ENCODE data around the gene OR10P1. TPM values are rescaled to one million over a fixed set of nuclear protein-coding genes. Genes with fewer than 3 reads are reported as not detected.

The OR10P1 gene
- total and polyA plus RNA-seq, 10 of the 15 experiments (the other 5 are each of a cell fraction or from before 2014, with no cell fraction given) = not detected

- TF ChIP-seq ZBTB11 (CRISPR knock-in tag; IDR thresholded peaks at IDR 0.05) = no peak
- TF ChIP-seq USF2 (IDR thresholded peaks at IDR 0.05; ENCODE audit: borderline replicate concordance, low read depth, low read length) = no peak
- no peak for TF ChIP-seq STAT1 (conservative IDR thresholded peaks at IDR 0.05)
Observed at GRCh38 chr12:55636116-55636655, 506 bp upstream of the OR10P1 start (continued).

DNA sequence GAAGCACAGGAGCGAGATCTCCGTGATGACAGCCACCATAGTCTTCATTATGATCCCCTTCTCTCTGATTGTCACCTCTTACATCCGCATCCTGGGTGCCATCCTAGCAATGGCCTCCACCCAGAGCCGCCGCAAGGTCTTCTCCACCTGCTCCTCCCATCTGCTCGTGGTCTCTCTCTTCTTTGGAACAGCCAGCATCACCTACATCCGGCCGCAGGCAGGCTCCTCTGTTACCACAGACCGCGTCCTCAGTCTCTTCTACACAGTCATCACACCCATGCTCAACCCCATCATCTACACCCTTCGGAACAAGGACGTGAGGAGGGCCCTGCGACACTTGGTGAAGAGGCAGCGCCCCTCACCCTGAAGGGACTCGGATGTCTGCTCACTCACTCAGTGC is 775 bp downstream of the OR10P1 start:
- intact Hi-C loops (cut with micrococcal nuclease; ENCODE audit: unreplicated experiment) = no loop called here
- SMC1A ChIA-PET (ENCODE audit: uncharacterized antibody, unreplicated experiment) = no interaction called here
- FAIRE-seq (no peak), DNase-seq (ENCODE audit: low read depth, low spot score) (no peak), ATAC-seq (peak; percentile 21; the same call in 1 of the 3 replicates)
- RAD21 ChIA-PET (ENCODE audit: unreplicated experiment) = no interaction called here
- H3K9me3 ChIP-seq (replicated peaks; ENCODE audit: control insufficient read depth, insufficient read depth, low read length) = no peaks in the 10 kb centered on the region
- 66% methylated on average over 15 of the region's 15 CpGs for WGBS (ENCODE audit: insufficient coverage, insufficient replicate concordance, low lambda C conversion rate, missing lambda C conversion rate)
- no peak overlapping the region for H3K27ac ChIP-seq (ENCODE audit: control insufficient read depth, insufficient read depth)
- POLR2A ChIA-PET = no interaction called here
- H3K36me3 ChIP-seq (ENCODE audit: control insufficient read depth in 2 of 2, insufficient read depth in 2 of 2, low read length in 1 of 2) = no peaks in the 10 kb centered on the region
- H3K27me3 ChIP-seq (replicated peaks in 1 of 2; ENCODE audit: control insufficient read depth in 2 of 2, insufficient read depth in 2 of 2, low read length in 1 of 2) = no peaks in the 10 kb centered on the region; a peak in 1 of 4 replicates
- peaks cover 7% of the 10 kb centered on the region for H3K4me1 ChIP-seq (ENCODE audit: control insufficient read depth, insufficient read depth, low read length)
- BruUV-seq (replicated peaks) = no TSS peak
- no peak overlapping the region for H3K4me3 ChIP-seq
- H4K20me1 ChIP-seq (ENCODE audit: control insufficient read depth, insufficient read depth) = no peaks in the 10 kb centered on the region
- H3K79me2 ChIP-seq (ENCODE audit: control insufficient read depth, insufficient read depth, low read length) = no peaks in the 10 kb centered on the region
- CTCF ChIA-PET = interaction anchor here (1.5 kb wide), 1 partner anchor 645 kb away, joined by 3 read pairs; no protein-coding TSS in a partner anchor
- no peak overlapping the region for H3K9ac ChIP-seq (ENCODE audit: control insufficient read depth, insufficient read depth, low read length)
- H3K4me2 ChIP-seq (ENCODE audit: control insufficient read depth, insufficient read depth) = no peak overlapping the region
- no peak overlapping the region for H2AFZ ChIP-seq (ENCODE audit: control insufficient read depth, low read depth, low read length)
- in situ Hi-C loops (cut with MboI) = no loop called here
- TF ChIP-seq KAT2A (conservative IDR thresholded peaks at IDR 0.05; ENCODE audit: control insufficient read depth, low read depth, low read length) (no peak), CREB1 (IDR thresholded peaks at IDR 0.05; ENCODE audit: low read depth) (no peak), BHLHE40 (IDR thresholded peaks at IDR 0.05; ENCODE audit: borderline replicate concordance in 1 of 2, low read depth in 2 of 2, low read length in 1 of 2) (no peak), EP300 (IDR thresholded peaks at IDR 0.05; ENCODE audit: borderline replicate concordance in 1 of 2, control insufficient read depth in 1 of 2, low read depth in 2 of 2, low read length in 2 of 2) (no peak)
- TF ChIP-seq, protein P1, sequence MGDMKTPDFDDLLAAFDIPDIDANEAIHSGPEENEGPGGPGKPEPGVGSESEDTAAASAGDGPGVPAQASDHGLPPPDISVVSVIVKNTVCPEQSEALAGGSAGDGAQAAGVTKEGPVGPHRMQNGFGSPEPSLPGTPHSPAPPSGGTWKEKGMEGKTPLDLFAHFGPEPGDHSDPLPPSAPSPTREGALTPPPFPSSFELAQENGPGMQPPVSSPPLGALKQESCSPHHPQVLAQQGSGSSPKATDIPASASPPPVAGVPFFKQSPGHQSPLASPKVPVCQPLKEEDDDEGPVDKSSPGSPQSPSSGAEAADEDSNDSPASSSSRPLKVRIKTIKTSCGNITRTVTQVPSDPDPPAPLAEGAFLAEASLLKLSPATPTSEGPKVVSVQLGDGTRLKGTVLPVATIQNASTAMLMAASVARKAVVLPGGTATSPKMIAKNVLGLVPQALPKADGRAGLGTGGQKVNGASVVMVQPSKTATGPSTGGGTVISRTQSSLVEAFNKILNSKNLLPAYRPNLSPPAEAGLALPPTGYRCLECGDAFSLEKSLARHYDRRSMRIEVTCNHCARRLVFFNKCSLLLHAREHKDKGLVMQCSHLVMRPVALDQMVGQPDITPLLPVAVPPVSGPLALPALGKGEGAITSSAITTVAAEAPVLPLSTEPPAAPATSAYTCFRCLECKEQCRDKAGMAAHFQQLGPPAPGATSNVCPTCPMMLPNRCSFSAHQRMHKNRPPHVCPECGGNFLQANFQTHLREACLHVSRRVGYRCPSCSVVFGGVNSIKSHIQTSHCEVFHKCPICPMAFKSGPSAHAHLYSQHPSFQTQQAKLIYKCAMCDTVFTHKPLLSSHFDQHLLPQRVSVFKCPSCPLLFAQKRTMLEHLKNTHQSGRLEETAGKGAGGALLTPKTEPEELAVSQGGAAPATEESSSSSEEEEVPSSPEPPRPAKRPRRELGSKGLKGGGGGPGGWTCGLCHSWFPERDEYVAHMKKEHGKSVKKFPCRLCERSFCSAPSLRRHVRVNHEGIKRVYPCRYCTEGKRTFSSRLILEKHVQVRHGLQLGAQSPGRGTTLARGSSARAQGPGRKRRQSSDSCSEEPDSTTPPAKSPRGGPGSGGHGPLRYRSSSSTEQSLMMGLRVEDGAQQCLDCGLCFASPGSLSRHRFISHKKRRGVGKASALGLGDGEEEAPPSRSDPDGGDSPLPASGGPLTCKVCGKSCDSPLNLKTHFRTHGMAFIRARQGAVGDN (IDR thresholded peaks at IDR 0.05) = no peak
- TF ChIP-seq, protein P2, sequence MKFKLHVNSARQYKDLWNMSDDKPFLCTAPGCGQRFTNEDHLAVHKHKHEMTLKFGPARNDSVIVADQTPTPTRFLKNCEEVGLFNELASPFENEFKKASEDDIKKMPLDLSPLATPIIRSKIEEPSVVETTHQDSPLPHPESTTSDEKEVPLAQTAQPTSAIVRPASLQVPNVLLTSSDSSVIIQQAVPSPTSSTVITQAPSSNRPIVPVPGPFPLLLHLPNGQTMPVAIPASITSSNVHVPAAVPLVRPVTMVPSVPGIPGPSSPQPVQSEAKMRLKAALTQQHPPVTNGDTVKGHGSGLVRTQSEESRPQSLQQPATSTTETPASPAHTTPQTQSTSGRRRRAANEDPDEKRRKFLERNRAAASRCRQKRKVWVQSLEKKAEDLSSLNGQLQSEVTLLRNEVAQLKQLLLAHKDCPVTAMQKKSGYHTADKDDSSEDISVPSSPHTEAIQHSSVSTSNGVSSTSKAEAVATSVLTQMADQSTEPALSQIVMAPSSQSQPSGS (IDR thresholded peaks at IDR 0.05; ENCODE audit: low read length) = no peak

All from GM12878 (cell line).